K562 (cell line): Measurements from ENCODE around the gene KLHDC7A. TPM values are rescaled to one million over a fixed set of nuclear protein-coding genes. Genes with fewer than 3 reads are reported as not detected.

ENCODE experiments used
- ATAC-seq: fragments of 200-7000 bp; cut with Tn5 transposase; 3 replicates; pipeline ENCODE4 v1.9.1; 2020; ENCODE audit warnings: moderate library complexity
- BruUV-seq: library from RNA; stranded (reverse); fragments of 400-500 nt; replicated peaks from 2 replicates; lab custom pipeline; 2021; lab: Mats Ljungman, UMichigan
- CTCF ChIA-PET: fragments of 300-600 bp; formaldehyde crosslinking; extraction: SDS; loops from one replicate; lab custom pipeline; 2021; ENCODE audit warnings: low intra/inter-chr PET ratio; lab: Yijun Ruan, JAX
- POLR2A ChIA-PET: fragments of 300-600, 350-650 bp; sonication (Branson Sonifier 250); formaldehyde crosslinking; extraction: SDS; loops from one replicate; lab custom pipeline; 2021; ENCODE audit warnings: antibody characterized with exemption, inconsistent platforms; lab: Yijun Ruan, JAX
- DNase-seq, 4 experiments: peaks; one replicate each; pipeline versions ENCODE4 v3.0.0 to v3.0.0-alpha.2; 2011 to 2018; ENCODE audit warnings: low spot score in 3 of 4, mixed read lengths in 3 of 4; ENCODE audit errors: extremely low read depth in 1 of 4
- FAIRE-seq: peaks from 2 replicates; lab custom pipeline; 2011; peaks lifted over from hg19 to GRCh38; lab: Jason Lieb, UNC
- H2AFZ ChIP-seq: 2 replicates; pipeline ENCODE4 v1.6.0; 2011; ENCODE audit warnings: low read depth, low read length, control low read depth, inconsistent platforms
- H3K27ac ChIP-seq: fragments of 200-600 bp; 3 replicates; pipeline ENCODE4 v1.8.0; 2011; ENCODE audit warnings: low read depth, mild to moderate bottlenecking, control low read depth, inconsistent platforms, low read length, moderate library complexity, mixed read lengths; ENCODE audit errors: extremely low read depth
- H3K27me3 ChIP-seq, 2 experiments: fragments of 300-600 bp in 1 of 2; 2 replicates in 1 of 2; 3 replicates in 1 of 2; pipeline versions ENCODE4 v1.6.0 to v1.8.0; 2011; ENCODE audit warnings: inconsistent platforms in 2 of 2, low read length in 2 of 2, mild to moderate bottlenecking in 1 of 2, mixed read lengths in 1 of 2, moderate library complexity in 1 of 2; ENCODE audit not compliant: control insufficient read depth in 2 of 2, insufficient read depth in 2 of 2
- H3K36me3 ChIP-seq: fragments of 300-600 bp; 3 replicates; pipeline ENCODE4 v1.8.0; 2011; ENCODE audit warnings: mild to moderate bottlenecking, low read length, inconsistent platforms; ENCODE audit not compliant: control insufficient read depth, insufficient read depth
- H3K4me1 ChIP-seq, 2 experiments: fragments of 200-600 bp in 1 of 2; replicated peaks in 1 of 2; 2 replicates in 1 of 2; 3 replicates in 1 of 2; pipeline versions ENCODE4 v1.5.1 to v1.8.0; 2011; ENCODE audit warnings: inconsistent platforms in 2 of 2, low read length in 2 of 2, mild to moderate bottlenecking in 1 of 2, mixed read lengths in 1 of 2, moderate library complexity in 1 of 2; ENCODE audit not compliant: control insufficient read depth in 2 of 2, insufficient read depth in 2 of 2
- H3K4me2 ChIP-seq: 2 replicates; pipeline ENCODE4 v1.6.1; 2011; ENCODE audit warnings: low read length, control low read depth, inconsistent platforms, mixed read lengths; ENCODE audit not compliant: insufficient read depth
- H3K4me3 ChIP-seq: fragments of 200-600 bp; sonication (generic), shearing (Covaris generic); 2 replicates; pipeline ENCODE4 v1.5.1; 2016; ENCODE audit warnings: control low read depth, inconsistent platforms
- H3K79me2 ChIP-seq: fragments of 200-600 bp; 3 replicates; pipeline ENCODE4 v1.8.0; 2011; ENCODE audit warnings: low read length, inconsistent platforms; ENCODE audit not compliant: control insufficient read depth, insufficient read depth
- H3K9ac ChIP-seq, 2 experiments: 2 replicates each; pipeline versions ENCODE4 v1.6.0 to v1.6.1; 2011; ENCODE audit warnings: low read depth in 2 of 2, low read length in 2 of 2, control low read depth in 1 of 2, inconsistent platforms in 1 of 2, mild to moderate bottlenecking in 1 of 2, mixed read lengths in 1 of 2; ENCODE audit not compliant: insufficient read depth in 1 of 2
- H3K9me1 ChIP-seq: one replicate; pipeline ENCODE4 v1.6.0; 2011; ENCODE audit warnings: inconsistent platforms, mild to moderate bottlenecking, low read length, moderate library complexity; ENCODE audit not compliant: control insufficient read depth, insufficient read depth
- H3K9me3 ChIP-seq: replicated peaks from 2 replicates; pipeline ENCODE4 v1.5.1; 2011; ENCODE audit warnings: low read depth, low read length, inconsistent platforms; ENCODE audit not compliant: control insufficient read depth, insufficient read depth
- H4K20me1 ChIP-seq: replicated peaks from 2 replicates; pipeline ENCODE4 v1.6.1; 2011; ENCODE audit warnings: low read length, inconsistent platforms, mixed read lengths; ENCODE audit not compliant: control insufficient read depth, insufficient read depth
- BDP1 ChIP-seq: IDR thresholded peaks from 3 replicates; pipeline ENCODE4 v1.6.1; 2011; ENCODE audit not compliant: insufficient read length, insufficient read depth
- BMI1 ChIP-seq: fragments of 150-350 bp; IDR thresholded peaks from 2 replicates; pipeline ENCODE4 v1.6.1; 2014; ENCODE audit warnings: low read length
- CCAR2 ChIP-seq: fragments of 200-400 bp; formaldehyde crosslinking; IDR thresholded peaks from 2 replicates; pipeline ENCODE4 v1.6.1; 2017; ENCODE audit warnings: mild to moderate bottlenecking, low read depth, low read length
- DIDO1 ChIP-seq: fragments of 450-650 bp; IDR thresholded peaks from 2 replicates; pipeline ENCODE4 v1.6.1; 2016; ENCODE audit warnings: low read depth, missing biosample characterization, missing genetic modification characterization
- EP400 ChIP-seq: fragments of 450-650 bp; IDR thresholded peaks from 2 replicates; pipeline ENCODE4 v1.6.1; 2017; ENCODE audit warnings: antibody characterized with exemption, mild to moderate bottlenecking, moderate library complexity
- FOXA3 ChIP-seq, 2 experiments: fragments of 450-650 bp in 1 of 2; sonication (generic) in 1 of 2; formaldehyde crosslinking; IDR thresholded peaks in 1 of 2; conservative IDR thresholded peaks in 1 of 2; 2 replicates each; pipeline versions ENCODE4 v1.4.0 to v1.8.0; 2020 to 2022; ENCODE audit warnings: mild to moderate bottlenecking in 2 of 2, missing genetic modification reagents in 1 of 2
- FOXK1 ChIP-seq: sonication (generic); formaldehyde crosslinking; IDR thresholded peaks from 2 replicates; pipeline ENCODE4 v1.8.0; 2022; ENCODE audit warnings: missing genetic modification reagents, mild to moderate bottlenecking, borderline replicate concordance
- LARP7 ChIP-seq: fragments of 450-650 bp; IDR thresholded peaks from 2 replicates; pipeline ENCODE4 v1.6.1; 2016
- MAZ ChIP-seq, 2 experiments: fragments of 450-650 bp in 1 of 2; sonication (generic) in 1 of 2; formaldehyde crosslinking; IDR thresholded peaks in 1 of 2; conservative IDR thresholded peaks in 1 of 2; 2 replicates each; pipeline versions ENCODE4 v1.4.0 to v1.5.0; 2020; ENCODE audit warnings: mild to moderate bottlenecking in 1 of 2, missing genetic modification reagents in 1 of 2
- MCM5 ChIP-seq: fragments of 450-650 bp; IDR thresholded peaks from 2 replicates; pipeline ENCODE4 v1.6.1; 2016; ENCODE audit warnings: low read depth
- NR1H2 ChIP-seq: sonication (generic); formaldehyde crosslinking; IDR thresholded peaks from 2 replicates; pipeline ENCODE4 v1.4.0; 2020; ENCODE audit warnings: mild to moderate bottlenecking, missing genetic modification reagents
- RFX5 ChIP-seq: IDR thresholded peaks from 2 replicates; pipeline ENCODE4 v1.6.1; 2011; ENCODE audit warnings: low read depth, mild to moderate bottlenecking, improper control_type of control experiment, low read length
- RUNX1 ChIP-seq: sonication (generic); IDR thresholded peaks from 2 replicates; pipeline ENCODE4 v1.6.1; 2016; ENCODE audit warnings: antibody characterized with exemption, low read depth
- SPI1 ChIP-seq: IDR thresholded peaks from 2 replicates; pipeline ENCODE4 v1.6.1; 2011; ENCODE audit warnings: low read depth, low read length, control low read depth, borderline replicate concordance
- THAP7 ChIP-seq: fragments of 250-450 bp; sonication (Bioruptor Pico); IDR thresholded peaks from 2 replicates; pipeline ENCODE4 v1.5.0; 2021
- XRCC5 ChIP-seq: fragments of 200-400 bp; formaldehyde crosslinking; IDR thresholded peaks from 2 replicates; pipeline ENCODE4 v1.6.1; 2017; ENCODE audit warnings: low read depth, mild to moderate bottlenecking, low read length
- ZFX ChIP-seq: sonication (generic); formaldehyde crosslinking; IDR thresholded peaks from 2 replicates; pipeline ENCODE4 v1.8.0; 2022; ENCODE audit warnings: mild to moderate bottlenecking, missing genetic modification reagents, moderate library complexity
- ZKSCAN3 ChIP-seq: fragments of 250-450 bp; sonication (Bioruptor Pico); IDR thresholded peaks from 2 replicates; pipeline ENCODE4 v1.4.0; 2020
- ZNF146 ChIP-seq: IDR thresholded peaks from one replicate; pipeline ENCODE4 v1.6.1; 2018; ENCODE audit warnings: missing compliant biosample characterization; ENCODE audit not compliant: unreplicated experiment
- ZNF324 ChIP-seq: fragments of 250-450 bp; sonication (Bioruptor Pico); IDR thresholded peaks from 2 replicates; pipeline ENCODE4 v1.4.0; 2020; ENCODE audit warnings: mild to moderate bottlenecking
- WGBS: fragments of 100-300 bp; shearing (Covaris generic); methylation state at CpG from one replicate; pipeline ENCODE4 v1.1.6; 2016; ENCODE audit warnings: low coverage, mixed read lengths; ENCODE audit not compliant: insufficient coverage; ENCODE audit errors: missing lambda C conversion rate; 5-methylcytosine and 5-hydroxymethylcytosine counted together
- in situ Hi-C: fragments of 300-500 bp; cut with MboI; formaldehyde crosslinking; loops from 4 replicates; pipeline ENCODE4 v1.15.0; 2018; ENCODE audit warnings: inconsistent platforms, mixed read lengths
- intact Hi-C: fragments of 100-400 bp; cut with micrococcal nuclease; formaldehyde crosslinking; loops from 2 replicates; pipeline ENCODE4 v1.14.2; 2022
- polyA plus RNA-seq, 8 experiments: library from polyadenylated mRNA; depleted of rRNA in 4 of 8; stranded (reverse) in 5 of 8; unstranded in 3 of 8; fragments of >200 nt; fragmentation: Nextera tagmentation in 2 of 8; fragmentation: Illumina TruSeq in 1 of 8; extraction: Ambion mirVana in 2 of 8; extraction: Trizol in 1 of 8; gene quantifications; 2 replicates each; pipeline versions ENCODE4 v1.2.1 to v1.2.3, GENCODE V29; 2011 to 2014; ENCODE audit warnings: inconsistent platforms in 1 of 8, missing spikeins in 1 of 8
- total RNA-seq, 7 experiments: library from RNA; depleted of rRNA in 6 of 7; stranded (reverse); fragments of >200 nt in 6 of 7; fragmentation: Illumina TruSeq in 2 of 7; extraction: Trizol in 2 of 7; gene quantifications; 2 replicates each; pipeline versions ENCODE4 v1.2.1 to v1.2.3, GENCODE V29; 2011 to 2021; ENCODE audit warnings: low replicate concordance in 1 of 7

The KLHDC7A gene
- total and polyA plus RNA-seq, 9 of the 15 experiments (the other 6 are each of a cell fraction or from before 2014, with no cell fraction given) = 0.01 to 0.02 (median 0.01) TPM; not detected in 6

GRCh38 chr1:18466676-18467075, 14.1 kb upstream of the KLHDC7A start:
- no peak overlapping the region for H2AFZ ChIP-seq
- H3K27ac ChIP-seq = no peak overlapping the region
- 8% methylated on average over 7 of the region's 7 CpGs for WGBS
- no peak for TF ChIP-seq ZNF324 (CRISPR knock-in tag)
- no peak for TF ChIP-seq ZNF146 (CRISPR knock-in tag)
- no peak for TF ChIP-seq LARP7
- no peak for TF ChIP-seq MCM5
- TF ChIP-seq SPI1 = no peak
- TF ChIP-seq THAP7 (CRISPR knock-in tag) = no peak
- TF ChIP-seq XRCC5 = no peak
- TF ChIP-seq BDP1 = no peak
- no peak for TF ChIP-seq RUNX1
- no peak for TF ChIP-seq ZFX (CRISPR knock-in tag)
- no peak for TF ChIP-seq FOXA3 (CRISPR knock-in tag; conservative IDR thresholded peaks at IDR 0.05 in 1 of 2, IDR thresholded peaks at IDR 0.05 in 1 of 2)
- no peak for TF ChIP-seq CCAR2
- no peak for TF ChIP-seq FOXK1
- TF ChIP-seq MAZ (CRISPR knock-in tag; conservative IDR thresholded peaks at IDR 0.05 in 1 of 2, IDR thresholded peaks at IDR 0.05 in 1 of 2) = no peak
- TF ChIP-seq RFX5 = no peak
- TF ChIP-seq ZKSCAN3 (CRISPR knock-in tag) = no peak
- TF ChIP-seq DIDO1 (tag) = no peak
- TF ChIP-seq BMI1 = no peak
- TF ChIP-seq NR1H2 = no peak
- no peak for TF ChIP-seq EP400
- H3K9me1 ChIP-seq = no peaks in the 10 kb centered on the region
- no peaks in the 10 kb centered on the region for H3K36me3 ChIP-seq
- FAIRE-seq (no peak), DNase-seq (no peak), ATAC-seq (no peak)
- peaks cover 0 to 11% of the 10 kb centered on the region in 2 experiments; a peak in 2 of 5 replicates for H3K27me3 ChIP-seq
- in situ Hi-C loops = no loop called here
- no peaks in the 10 kb centered on the region for H3K9me3 ChIP-seq
- ChIA-PET CTCF (no interaction called here), POLR2A (interaction anchor here (0.6 kb wide), 1 partner anchor 87 kb away, joined by 3 read pairs; no protein-coding TSS in a partner anchor)
- BruUV-seq = no TSS peak
- H3K4me1 ChIP-seq = no peaks in the 10 kb centered on the region; a peak in 2 of 5 replicates
- intact Hi-C loops = no loop called here
- H3K9ac ChIP-seq = no peak overlapping the region
- H3K79me2 ChIP-seq = no peaks in the 10 kb centered on the region
- H3K4me2 ChIP-seq = no peak overlapping the region
- no peaks in the 10 kb centered on the region for H4K20me1 ChIP-seq
- no peak overlapping the region for H3K4me3 ChIP-seq
